ENCODE results near the gene CNIH2.

GRCh38 chr11:66275984-66276612 is 1.9 kb upstream of the CNIH2 start:
- TF ChIP-seq EP300 (IDR thresholded peaks at IDR 0.05): no peak
- no peak for TF ChIP-seq POLR2A (IDR thresholded peaks at IDR 0.05)
- TF ChIP-seq CTCF (IDR thresholded peaks at IDR 0.05): no peak
